Activated CD4-positive, alpha-beta memory T cell treated with anti-CD3 and anti-CD28 coated beads, Interleukin-2, amount 10 ng/mL, durations not matched to agents 7 days and 5 days (primary cell): ENCODE results near the gene CAMSAP3. TPM values are rescaled to one million over a fixed set of nuclear protein-coding genes. Genes with fewer than 3 reads are reported as not detected.

ENCODE experiments used
- CTCF ChIA-PET: fragments of 350-600 bp; sonication (Branson Sonifier 250); formaldehyde crosslinking; loops from one replicate; lab custom pipeline; 2021; ENCODE audit warnings: antibody characterized with exemption, inconsistent platforms; lab: Charles Lee
- POLR2A ChIA-PET: fragments of 350-600 bp; sonication (Branson Sonifier 250); formaldehyde crosslinking; loops from one replicate; lab custom pipeline; 2021; ENCODE audit warnings: antibody characterized with exemption; lab: Charles Lee
- DNase-seq: peaks from one replicate; pipeline ENCODE4 v3.0.0-alpha.2; 2020
- H3K27ac Mint-ChIP-seq: one replicate; pipeline ENCODE4 v1.8.0; 2021; ENCODE audit warnings: mild to moderate bottlenecking, mixed read lengths
- H3K27me3 Mint-ChIP-seq: one replicate; pipeline ENCODE4 v1.8.0; 2021; ENCODE audit warnings: mixed read lengths
- H3K36me3 Mint-ChIP-seq: one replicate; pipeline ENCODE4 v1.8.0; 2021; ENCODE audit warnings: low read depth, mixed read lengths
- H3K4me1 Mint-ChIP-seq: one replicate; pipeline ENCODE4 v1.8.0; 2021; ENCODE audit warnings: mixed read lengths
- H3K4me3 Mint-ChIP-seq: one replicate; pipeline ENCODE4 v1.8.0; 2021; ENCODE audit warnings: mild to moderate bottlenecking, mixed read lengths
- H3K9me3 Mint-ChIP-seq: one replicate; pipeline ENCODE4 v1.8.0; 2021; ENCODE audit warnings: mixed read lengths
- total RNA-seq, 2 experiments: library from RNA; stranded (reverse); gene quantifications; one replicate each; pipeline ENCODE4 v1.2.3, GENCODE V29; 2021

Gene CAMSAP3
- total RNA-seq, 2 experiments from 2014 or later: 0.13 to 0.33 TPM

DNA sequence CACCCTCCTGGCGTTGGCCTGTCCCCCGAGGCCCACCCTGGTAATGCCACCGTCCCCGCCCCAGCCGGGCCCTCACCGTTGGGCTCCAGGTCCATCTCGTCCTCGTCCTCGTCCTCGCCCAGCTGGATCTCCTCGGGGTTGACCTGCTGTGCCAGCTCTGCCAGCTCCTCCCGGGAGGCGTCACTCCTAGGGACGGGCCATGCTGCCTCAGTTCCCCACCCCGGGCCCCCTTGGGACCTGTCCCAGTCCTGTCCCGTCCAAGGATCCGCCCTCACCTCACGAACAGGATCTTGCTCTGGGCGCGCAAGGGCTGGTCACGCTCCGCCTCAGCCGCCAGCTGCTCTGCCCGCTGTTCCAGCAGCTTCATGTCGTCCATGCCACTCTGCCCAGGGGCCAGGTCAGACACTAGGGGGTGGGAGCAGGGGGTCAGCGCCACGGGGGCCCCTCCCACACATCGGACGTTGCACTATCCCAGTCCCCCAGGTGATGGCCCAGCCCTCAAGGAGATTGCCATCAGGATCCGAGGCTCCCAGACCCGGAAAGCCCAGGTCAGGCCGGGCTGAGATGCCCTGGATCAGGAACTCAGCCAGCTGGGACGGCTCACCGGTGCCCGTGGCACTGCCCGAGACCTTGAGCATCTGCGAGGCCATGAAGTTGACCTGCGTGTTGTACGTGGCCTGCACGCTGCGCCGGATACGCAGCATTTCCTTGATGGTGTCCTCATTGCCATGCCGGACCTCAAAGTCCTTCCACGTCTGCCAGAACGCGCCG lies 24.2 kb downstream of the CAMSAP3 start:
- DNase-seq: no peak
- CTCF ChIA-PET: interaction anchor here (0.5 kb wide), 1 partner anchor 52 kb away, joined by 4 read pairs; no protein-coding TSS in a partner anchor
- Mint-ChIP-seq H3K27ac (no peak overlapping the region), H3K27me3 (no peaks in the 10 kb centered on the region), H3K4me3 (no peak overlapping the region), H3K9me3 (no peaks in the 10 kb centered on the region), H3K4me1 (no peaks in the 10 kb centered on the region), H3K36me3 (peaks cover 24% of the 10 kb centered on the region)
- POLR2A ChIA-PET: interaction anchor here (1.4 kb wide), 1 partner anchor 10 kb away, joined by 7 read pairs; the partner anchor contains the start of genes PET100 and XAB2

DNA sequence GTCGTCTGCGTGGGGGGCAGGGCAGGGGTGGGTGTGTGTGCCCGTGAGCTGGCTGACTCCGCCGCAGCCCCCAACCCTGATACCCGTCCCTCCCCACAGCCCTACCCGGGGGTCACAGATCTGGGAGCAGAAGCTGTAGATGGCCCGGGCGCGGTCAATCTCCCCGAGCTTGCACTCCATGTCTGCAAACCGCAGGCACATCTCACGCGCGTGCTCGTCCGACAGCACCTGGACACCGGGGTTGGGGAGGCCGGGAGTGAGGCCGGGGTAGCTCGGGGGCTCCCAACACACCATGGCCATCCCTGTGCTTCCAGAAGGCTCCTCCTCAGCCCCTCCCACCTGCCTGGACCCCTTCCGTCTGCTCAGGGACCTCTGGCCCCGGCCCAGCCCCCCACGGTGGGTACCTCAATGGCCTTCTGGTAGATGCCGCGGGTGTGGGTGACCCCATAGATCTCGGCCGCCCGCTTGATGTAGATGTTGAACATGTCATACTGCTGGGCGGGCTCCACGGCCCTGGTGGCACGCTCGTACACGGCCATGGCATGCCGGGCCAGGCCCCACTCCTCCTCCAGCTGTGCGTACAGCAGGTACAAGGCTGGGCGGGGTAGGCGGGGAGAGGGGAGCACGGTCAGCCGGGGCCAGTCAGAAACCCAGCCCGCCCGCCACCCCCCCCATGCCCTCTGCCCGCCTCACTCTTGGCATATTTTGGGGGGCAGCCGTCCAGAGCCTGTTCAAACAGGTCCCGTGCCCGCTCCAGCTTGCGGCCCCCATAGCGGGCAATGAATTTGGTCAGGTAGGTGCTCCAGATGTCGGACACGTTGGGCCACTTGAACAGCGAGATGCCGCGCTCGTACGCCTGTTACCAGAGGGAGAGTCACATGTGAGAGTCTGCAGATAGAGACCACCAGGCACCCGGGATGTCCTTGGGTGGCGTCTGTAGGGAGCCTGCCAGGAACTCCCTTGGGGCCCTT lies 25.1 kb downstream of the CAMSAP3 start:
- no peak overlapping the region for H3K27ac Mint-ChIP-seq
- H3K36me3 Mint-ChIP-seq: peaks cover 24% of the 10 kb centered on the region
- no peaks in the 10 kb centered on the region for H3K9me3 Mint-ChIP-seq
- CTCF ChIA-PET: interaction anchor here (0.5 kb wide), 1 partner anchor 53 kb away, joined by 4 read pairs; no protein-coding TSS in a partner anchor
- POLR2A ChIA-PET: interaction anchor here (1.4 kb wide), 1 partner anchor 9 kb away, joined by 7 read pairs; the partner anchor contains the start of genes PET100 and XAB2
- H3K27me3 Mint-ChIP-seq: no peaks in the 10 kb centered on the region
- no peaks in the 10 kb centered on the region for H3K4me1 Mint-ChIP-seq
- DNase-seq: no peak
- H3K4me3 Mint-ChIP-seq: no peak overlapping the region

DNA sequence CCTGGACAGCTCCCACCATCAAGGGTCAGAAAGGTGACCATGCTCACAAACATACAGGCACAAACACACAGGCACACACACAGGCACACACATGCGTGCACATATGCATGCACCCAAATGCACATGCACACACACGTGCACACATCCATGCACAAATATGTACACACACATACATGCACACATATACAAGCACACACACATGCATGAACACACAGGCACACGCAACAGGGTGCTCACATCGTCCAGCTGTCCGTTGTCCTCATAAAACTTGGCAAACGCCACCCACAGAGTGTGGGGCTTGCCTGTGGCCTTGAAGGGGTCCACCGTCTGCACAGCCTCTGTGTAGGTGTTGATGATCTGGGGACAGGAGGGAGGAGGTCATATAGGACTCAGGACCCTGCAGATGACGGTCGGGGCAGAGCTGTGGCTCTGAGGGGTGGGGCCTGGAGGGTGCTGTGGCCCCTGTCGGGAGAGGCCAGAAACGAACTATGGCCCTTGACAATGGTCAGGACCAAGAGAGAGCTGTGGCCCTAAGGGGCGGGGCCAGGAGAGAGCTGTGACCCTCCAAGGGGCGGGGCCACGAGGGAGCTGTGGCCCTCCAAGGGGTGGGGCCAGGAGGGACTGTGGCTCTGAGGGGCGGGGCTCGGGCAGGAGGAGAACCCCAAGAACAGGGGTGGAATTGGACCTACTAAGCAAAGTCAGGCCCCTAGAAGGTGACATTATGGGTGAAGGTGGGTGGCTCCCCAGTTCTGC lies 27.4 kb downstream of the CAMSAP3 start:
- POLR2A ChIA-PET: interaction anchor here (1.0 to 1.2 kb wide), 3 partner anchors 10 to 14 kb away, joined by 3 read pairs; partner anchors contain the start of genes PCP2 and STXBP2
- DNase-seq: no peak
- H3K36me3 Mint-ChIP-seq: peaks cover 30% of the 10 kb centered on the region
- CTCF ChIA-PET: no interaction called here
- no peaks in the 10 kb centered on the region for H3K9me3 Mint-ChIP-seq
- H3K27ac Mint-ChIP-seq: no peak overlapping the region
- H3K27me3 Mint-ChIP-seq: no peaks in the 10 kb centered on the region
- H3K4me3 Mint-ChIP-seq: no peak overlapping the region
- H3K4me1 Mint-ChIP-seq: peaks cover 6% of the 10 kb centered on the region

DNA sequence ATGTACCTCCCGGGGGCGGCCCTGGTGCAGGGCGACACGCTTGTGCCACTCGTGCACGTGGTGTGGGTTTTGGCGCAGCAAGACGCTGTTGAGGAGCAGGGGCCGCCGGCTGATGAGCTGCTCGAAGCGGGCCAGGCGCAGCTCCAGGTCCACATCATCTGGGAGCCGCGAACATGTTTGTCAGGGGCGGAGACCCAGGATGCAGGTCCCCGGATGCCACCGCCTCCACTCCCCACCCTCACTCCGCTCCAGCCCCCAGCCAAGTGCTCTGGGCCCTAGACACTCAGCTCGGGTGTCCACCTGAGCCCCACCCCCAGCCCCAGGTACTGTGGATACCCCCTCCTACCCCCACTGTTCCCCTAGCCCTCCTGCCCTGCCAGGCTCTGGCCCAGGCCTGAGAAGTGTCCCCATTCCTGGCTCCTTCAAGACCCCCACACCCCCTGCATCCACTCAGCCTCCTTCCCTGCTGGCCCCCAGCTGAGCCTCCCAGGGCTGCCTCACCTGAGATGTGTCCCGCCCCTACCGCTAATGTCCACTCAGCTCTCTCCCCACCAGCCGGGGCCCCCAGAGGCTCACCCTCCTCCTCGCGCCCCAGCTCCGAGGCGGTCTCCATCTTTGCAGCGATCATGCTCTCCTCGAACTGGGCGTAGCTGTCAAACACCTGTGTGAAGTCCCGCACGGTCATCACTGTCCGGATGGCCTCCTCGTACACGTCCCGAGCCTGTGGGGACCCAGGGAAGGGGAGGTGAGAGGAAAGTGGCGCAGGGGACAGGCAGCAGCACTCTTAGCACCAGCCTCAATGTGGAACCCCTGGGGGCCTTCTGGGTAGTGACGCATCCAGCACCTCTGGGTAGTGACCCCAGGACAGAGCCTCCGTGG lies 28.3 kb downstream of the CAMSAP3 start:
- ChIA-PET CTCF (no interaction called here), POLR2A (interaction anchor here (1.0 to 1.2 kb wide), 3 partner anchors 9 to 11 kb away, joined by 3 to 4 read pairs (median 3); no protein-coding TSS in a partner anchor)
- DNase-seq: no peak
- H3K4me3 Mint-ChIP-seq: no peak overlapping the region
- no peaks in the 10 kb centered on the region for H3K9me3 Mint-ChIP-seq
- no peak overlapping the region for H3K27ac Mint-ChIP-seq
- H3K4me1 Mint-ChIP-seq: peaks cover 14% of the 10 kb centered on the region
- H3K36me3 Mint-ChIP-seq: peaks cover 26% of the 10 kb centered on the region
- no peaks in the 10 kb centered on the region for H3K27me3 Mint-ChIP-seq

DNA sequence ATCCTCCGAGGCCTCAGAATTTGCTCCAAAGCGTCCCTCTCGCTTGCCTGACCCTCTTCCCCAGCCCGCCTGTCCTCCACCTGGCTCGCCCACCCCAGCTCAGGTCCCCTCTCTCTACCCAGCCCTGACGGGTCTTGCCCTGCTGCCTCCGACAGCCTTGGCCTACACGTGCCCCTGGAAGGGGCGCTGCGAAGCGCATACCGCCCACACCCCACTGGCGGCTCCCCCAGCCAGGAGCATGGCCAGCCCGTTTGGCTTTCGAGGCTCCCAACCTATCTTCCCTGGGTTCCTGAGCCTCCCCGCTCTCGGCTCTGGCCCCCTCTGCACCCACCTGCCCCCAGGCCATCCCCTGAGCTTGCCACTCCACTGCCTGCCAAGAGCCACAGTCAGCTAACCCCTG lies 29.1 kb downstream of the CAMSAP3 start:
- Mint-ChIP-seq H3K4me1 (peaks cover 23% of the 10 kb centered on the region), H3K9me3 (no peaks in the 10 kb centered on the region), H3K4me3 (no peak overlapping the region), H3K27ac (no peak overlapping the region), H3K36me3 (peaks cover 33% of the 10 kb centered on the region), H3K27me3 (no peaks in the 10 kb centered on the region)
- no peak for DNase-seq
- ChIA-PET POLR2A (interaction anchor here (1.0 to 1.2 kb wide), 2 partner anchors 8 to 11 kb away, joined by 3 to 4 read pairs; no protein-coding TSS in a partner anchor), CTCF (no interaction called here)

DNA sequence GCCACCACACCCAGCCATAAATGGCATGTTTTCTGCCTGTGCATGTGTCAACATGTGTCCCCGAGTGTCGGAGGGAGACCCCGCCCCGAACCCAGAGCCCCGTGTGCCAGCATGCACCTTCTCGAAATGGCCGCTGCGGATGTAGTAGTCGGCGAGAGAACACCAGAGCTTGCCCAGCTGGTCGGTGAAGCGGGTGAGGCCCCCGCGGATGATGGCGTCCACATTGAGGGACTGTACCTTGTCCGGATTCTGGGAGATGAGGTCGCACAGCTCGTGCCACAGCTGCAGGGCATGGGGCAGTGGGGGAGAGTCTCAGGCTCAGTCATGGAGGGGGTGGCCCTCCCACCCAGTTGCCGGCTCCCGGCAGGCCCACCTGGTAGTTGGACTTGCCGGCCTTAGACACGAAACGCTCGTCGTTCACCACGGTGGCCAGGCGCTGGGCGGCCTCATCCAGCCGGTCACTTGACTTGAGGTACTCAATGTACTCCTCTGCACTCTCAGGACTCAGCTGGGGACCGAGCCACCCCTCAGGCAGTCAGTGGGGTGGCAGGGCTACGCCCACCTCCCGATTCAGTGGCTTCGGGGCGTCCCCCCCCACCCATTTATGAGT lies 30.2 kb downstream of the CAMSAP3 start:
- DNase-seq: no peak
- H3K27me3 Mint-ChIP-seq: no peaks in the 10 kb centered on the region
- peaks cover 31% of the 10 kb centered on the region for H3K4me1 Mint-ChIP-seq
- no peak overlapping the region for H3K4me3 Mint-ChIP-seq
- H3K36me3 Mint-ChIP-seq: peaks cover 33% of the 10 kb centered on the region
- H3K9me3 Mint-ChIP-seq: no peaks in the 10 kb centered on the region
- ChIA-PET POLR2A (interaction anchor here (4.7 kb wide), 1 partner anchor 12 kb away, joined by 35 read pairs; the partner anchor contains the start of gene STXBP2), CTCF (no interaction called here)
- H3K27ac Mint-ChIP-seq: no peak overlapping the region

DNA sequence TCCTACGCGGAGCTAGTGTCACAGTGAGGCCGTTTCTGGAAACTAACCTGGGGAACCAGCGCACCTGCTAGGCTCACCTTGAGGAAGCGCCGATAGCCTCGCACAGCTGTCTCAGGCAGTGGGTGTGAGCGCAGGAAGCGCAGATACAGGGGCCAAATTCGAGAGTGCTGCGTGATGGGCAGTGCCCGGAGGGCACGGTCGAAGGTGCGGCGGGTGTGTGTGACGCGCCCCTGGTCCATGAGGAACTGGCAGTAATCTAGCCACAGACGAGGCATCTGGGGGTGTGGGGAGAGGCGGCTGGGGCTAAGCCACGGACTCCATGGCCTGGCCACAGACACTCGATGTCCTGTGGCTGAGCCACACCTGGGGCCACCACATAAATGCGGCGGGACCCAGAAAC lies 31.5 kb downstream of the CAMSAP3 start:
- H3K4me1 Mint-ChIP-seq: peaks cover 37% of the 10 kb centered on the region
- no peak overlapping the region for H3K27ac Mint-ChIP-seq
- H3K27me3 Mint-ChIP-seq: no peaks in the 10 kb centered on the region
- H3K4me3 Mint-ChIP-seq: no peak overlapping the region
- no peaks in the 10 kb centered on the region for H3K9me3 Mint-ChIP-seq
- ChIA-PET CTCF (interaction anchor here (1.1 to 1.5 kb wide), 2 partner anchors 54 to 59 kb away, joined by 3 read pairs; partner anchors contain the start of gene TRAPPC5), POLR2A (interaction anchor here (1.7 to 4.7 kb wide), 2 partner anchors 11 to 30 kb away, joined by 4 to 35 read pairs; partner anchors contain the start of gene STXBP2)
- DNase-seq: no peak
- H3K36me3 Mint-ChIP-seq: peaks cover 26% of the 10 kb centered on the region

DNA sequence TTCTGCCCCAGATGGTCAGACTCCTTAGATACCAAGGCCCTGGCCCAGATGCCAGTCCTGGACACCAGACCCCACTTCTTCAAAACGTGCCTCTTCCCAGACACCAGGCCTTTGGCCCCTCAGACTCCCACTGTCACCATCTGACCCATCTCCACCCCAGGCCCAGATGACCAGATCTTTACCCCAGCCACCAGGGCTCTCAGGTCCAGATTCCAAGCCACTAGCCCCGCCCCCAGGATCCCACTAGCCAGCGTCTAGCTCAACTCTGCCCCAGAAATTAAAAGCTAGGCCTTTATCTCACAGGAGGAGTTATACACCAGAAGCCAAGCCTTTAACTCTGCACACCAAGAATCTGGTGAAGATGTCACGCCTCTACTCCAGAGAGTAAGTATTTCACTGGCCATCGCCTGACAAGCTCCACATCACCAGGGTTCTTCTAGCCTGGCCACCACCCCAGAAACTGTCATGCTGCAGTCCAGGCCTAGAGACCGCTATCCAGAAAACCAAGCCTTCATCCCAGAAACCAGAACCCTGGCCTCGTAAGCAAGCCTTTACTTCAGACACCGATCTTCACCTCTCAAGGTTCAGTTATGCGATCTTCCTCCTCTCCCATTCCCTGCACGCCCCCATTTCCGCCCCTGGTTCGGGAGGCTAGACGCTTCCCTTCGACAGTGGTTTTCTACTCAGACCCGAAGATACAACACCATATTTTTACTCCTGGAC lies 33.1 kb downstream of the CAMSAP3 start:
- Mint-ChIP-seq H3K9me3 (no peaks in the 10 kb centered on the region), H3K36me3 (peaks cover 17% of the 10 kb centered on the region), H3K4me3 (peak overlapping the region; percentile 99), H3K27me3 (no peaks in the 10 kb centered on the region), H3K27ac (peak overlapping the region; percentile 99), H3K4me1 (peaks cover 37% of the 10 kb centered on the region)
- POLR2A ChIA-PET: interaction anchor here (0.8 to 4.7 kb wide), 19 partner anchors 9 to 559 kb away, joined by 3 to 35 read pairs (median 5); partner anchors contain the start of genes ARHGEF18, MAP2K7, MCOLN1 and PNPLA6
- CTCF ChIA-PET: interaction anchor here (1.0 to 2.1 kb wide), 6 partner anchors 24 to 529 kb away, joined by 3 to 14 read pairs (median 4); partner anchors contain the start of gene TRAPPC5
- DNase-seq: no peak

DNA sequence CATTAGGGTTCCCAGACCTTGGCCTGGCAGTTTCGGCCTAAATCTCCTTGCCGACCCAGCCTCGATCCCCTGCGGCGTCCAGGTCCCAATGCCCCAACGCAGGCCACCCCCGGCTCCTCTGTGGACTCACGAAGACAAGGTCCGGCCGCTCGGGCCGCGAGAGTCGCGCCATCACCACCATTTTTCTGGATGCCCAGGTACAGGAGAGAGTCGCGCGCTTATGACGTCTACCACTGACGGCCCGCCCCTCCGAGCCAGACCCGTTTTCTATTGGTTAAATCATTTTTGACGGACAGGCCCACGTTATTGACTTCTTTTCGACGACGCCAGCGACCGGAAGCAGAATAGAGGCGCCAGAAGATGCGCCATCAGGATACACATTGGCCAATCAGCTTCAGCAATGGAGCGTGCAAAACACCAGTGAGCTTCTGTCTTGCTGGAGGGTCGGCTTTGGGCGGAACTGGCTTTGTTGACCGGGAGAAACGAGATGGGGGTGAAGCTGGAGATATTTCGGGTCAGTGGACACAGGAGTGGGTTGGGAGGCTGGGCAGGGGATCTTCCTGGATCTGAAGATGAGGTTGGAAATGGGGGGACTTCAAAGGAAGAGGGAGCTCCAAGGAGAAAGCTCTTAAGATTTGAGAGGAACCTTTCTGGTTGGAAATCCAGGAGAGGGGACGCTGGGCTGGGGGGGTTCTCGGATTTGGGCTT lies 33.8 kb downstream of the CAMSAP3 start, which contains the start of the genes PET100 and XAB2:
Gene PET100 (plus strand): TSS at position 447 of the 708 bp plus-strand sequence. CDS start 41 bp downstream, at position 488.
Gene XAB2 (minus strand): TSS at position 199 of the 708 bp plus-strand sequence. CDS start 18 bp downstream, at position 181.
- Mint-ChIP-seq H3K4me1 (peaks cover 37% of the 10 kb centered on the region), H3K9me3 (no peaks in the 10 kb centered on the region), H3K27me3 (no peaks in the 10 kb centered on the region), H3K4me3 (peak within 1 kb of the TSS; percentile 99), H3K27ac (peak within 1 kb of the TSS; percentile 99), H3K36me3 (peaks cover 15% of the 10 kb centered on the region)
- peak; percentile 96 for DNase-seq
- ChIA-PET CTCF (interaction anchor here (0.7 to 2.1 kb wide), 8 partner anchors 23 to 530 kb away, joined by 3 to 26 read pairs (median 4); partner anchors contain the start of genes PNPLA6 and TRAPPC5), POLR2A (interaction anchor here (0.6 to 4.7 kb wide), 31 partner anchors 9 to 700 kb away, joined by 3 to 35 read pairs (median 4); partner anchors contain the start of genes ARHGEF18, MAP2K7, MCOLN1 and PNPLA6)
